ENCODE data around the gene TRABD2B.

Gene TRABD2B

GRCh38 chr1:47918257-47918867, 78.8 kb downstream of the TRABD2B start:
- H3K4me3 ChIP-seq (ENCODE audit: low read depth, low read length), result no peak overlapping the region
- DNase-seq (ENCODE audit: low read depth, low spot score), result no peak
- no peak for TF ChIP-seq CTCF (IDR thresholded peaks at IDR 0.05; ENCODE audit: low read depth, low read length)
- in situ Hi-C loops (cut with HindIII; ENCODE audit: low sequenced_read_pairs), result no loop called here

- no peak overlapping the region for H3K4me3 ChIP-seq (ENCODE audit: low read depth, low read length)
- in situ Hi-C loops (cut with HindIII; ENCODE audit: low sequenced_read_pairs), result no loop called here
- no peak for TF ChIP-seq CTCF (IDR thresholded peaks at IDR 0.05; ENCODE audit: low read depth, low read length)
- DNase-seq (ENCODE audit: low read depth, low spot score), result no peak
These were observed 79.5 kb downstream of the TRABD2B start for GRCh38 chr1:47917687-47918086.

- in situ Hi-C loops (cut with HindIII; ENCODE audit: low sequenced_read_pairs), result no loop called here
- no peak for DNase-seq (ENCODE audit: low read depth, low spot score)
- no peak for TF ChIP-seq CTCF (IDR thresholded peaks at IDR 0.05; ENCODE audit: low read depth, low read length)
- no peak overlapping the region for H3K4me3 ChIP-seq (ENCODE audit: low read depth, low read length)
These were observed 81.4 kb downstream of the TRABD2B start for GRCh38 chr1:47915677-47916353.

GRCh38 chr1:47914952-47915676, 82.1 kb downstream of the TRABD2B start:
- no peak overlapping the region for H3K4me3 ChIP-seq (ENCODE audit: low read depth, low read length)
- DNase-seq (ENCODE audit: low read depth, low spot score), result no peak
- TF ChIP-seq CTCF (IDR thresholded peaks at IDR 0.05; ENCODE audit: low read depth, low read length), result no peak
- in situ Hi-C loops (cut with HindIII; ENCODE audit: low sequenced_read_pairs), result no loop called here

- no peak for DNase-seq (ENCODE audit: low read depth, low spot score)
- no peak overlapping the region for H3K4me3 ChIP-seq (ENCODE audit: low read depth, low read length)
- in situ Hi-C loops (cut with HindIII; ENCODE audit: low sequenced_read_pairs), result no loop called here
- no peak for TF ChIP-seq CTCF (IDR thresholded peaks at IDR 0.05; ENCODE audit: low read depth, low read length)
These were observed 82.8 kb downstream of the TRABD2B start for GRCh38 chr1:47914218-47914938.

GRCh38 chr1:47913225-47913823, 83.9 kb downstream of the TRABD2B start:
- TF ChIP-seq CTCF (IDR thresholded peaks at IDR 0.05; ENCODE audit: low read depth, low read length), result no peak
- H3K4me3 ChIP-seq (ENCODE audit: low read depth, low read length), result no peak overlapping the region
- in situ Hi-C loops (cut with HindIII; ENCODE audit: low sequenced_read_pairs), result no loop called here
- no peak for DNase-seq (ENCODE audit: low read depth, low spot score)

All from astrocyte of the spinal cord (primary cell).